ENCODE results near the gene CCM2.
"Not testable (repeated sequence)": the region's sequence is repeated elsewhere in the genome, so short reads cannot be mapped to it uniquely, and the experiment has no call there.

CCM2 gene

DNA sequence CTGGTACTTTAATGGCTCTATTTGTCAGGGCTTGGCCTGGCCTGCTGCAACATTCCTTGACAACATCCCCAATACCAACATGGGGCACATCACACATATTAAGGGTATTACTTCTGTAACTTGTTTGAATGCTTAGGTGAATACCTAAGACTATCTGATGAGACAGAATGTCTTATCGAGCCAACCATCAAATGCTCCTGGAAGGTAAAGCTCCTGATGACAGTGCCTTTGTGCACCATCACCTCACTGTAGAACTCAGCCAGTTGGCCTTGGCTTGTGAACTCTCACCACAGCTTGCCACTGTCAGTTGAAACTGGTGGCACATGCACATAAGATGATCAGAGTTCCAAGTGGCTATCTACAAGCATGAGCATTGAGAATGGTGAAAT, 17.5 kb upstream of the CCM2 start:
- DNase-seq (ENCODE audit: low read depth), result no peak

DNA sequence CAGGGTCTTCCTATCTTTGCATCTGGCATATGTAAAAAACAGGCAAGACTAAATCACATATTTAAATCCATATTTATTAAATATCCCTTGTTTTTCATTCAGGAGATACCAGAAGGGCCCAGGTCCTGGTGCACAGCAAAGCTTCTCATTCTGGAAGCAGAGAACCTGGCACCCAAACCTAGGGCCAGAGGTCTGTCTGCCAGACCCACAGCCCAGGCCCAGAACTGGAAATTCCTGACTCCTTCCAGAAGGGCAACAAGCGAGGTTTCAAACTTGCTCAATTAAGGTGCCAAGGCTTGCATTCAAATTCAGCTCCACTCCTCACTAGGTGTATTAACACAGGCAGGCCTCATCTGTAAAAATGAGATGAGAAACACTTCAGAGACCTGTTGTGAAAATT, 17.0 kb upstream of the CCM2 start:
- DNase-seq (ENCODE audit: low read depth), result no peak

GRCh38 chr7:44983742-44984477, 16.1 kb upstream of the CCM2 start:
- DNase-seq (ENCODE audit: low read depth), result no peak

DNA sequence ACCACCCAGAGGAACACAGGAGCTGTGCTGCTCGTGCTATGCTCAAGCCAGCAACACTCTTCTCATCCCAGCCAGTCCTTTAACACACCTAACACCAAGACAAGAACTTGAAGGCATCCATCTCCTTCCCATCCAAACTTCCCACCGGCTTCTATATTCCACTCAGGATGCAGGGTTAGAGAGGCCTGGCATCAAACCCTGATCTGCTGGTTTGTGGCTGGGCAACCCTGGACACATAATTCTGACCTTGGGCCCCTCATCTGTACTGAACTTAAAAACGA, 15.6 kb upstream of the CCM2 start:
- no peak for DNase-seq (ENCODE audit: low read depth)

DNA sequence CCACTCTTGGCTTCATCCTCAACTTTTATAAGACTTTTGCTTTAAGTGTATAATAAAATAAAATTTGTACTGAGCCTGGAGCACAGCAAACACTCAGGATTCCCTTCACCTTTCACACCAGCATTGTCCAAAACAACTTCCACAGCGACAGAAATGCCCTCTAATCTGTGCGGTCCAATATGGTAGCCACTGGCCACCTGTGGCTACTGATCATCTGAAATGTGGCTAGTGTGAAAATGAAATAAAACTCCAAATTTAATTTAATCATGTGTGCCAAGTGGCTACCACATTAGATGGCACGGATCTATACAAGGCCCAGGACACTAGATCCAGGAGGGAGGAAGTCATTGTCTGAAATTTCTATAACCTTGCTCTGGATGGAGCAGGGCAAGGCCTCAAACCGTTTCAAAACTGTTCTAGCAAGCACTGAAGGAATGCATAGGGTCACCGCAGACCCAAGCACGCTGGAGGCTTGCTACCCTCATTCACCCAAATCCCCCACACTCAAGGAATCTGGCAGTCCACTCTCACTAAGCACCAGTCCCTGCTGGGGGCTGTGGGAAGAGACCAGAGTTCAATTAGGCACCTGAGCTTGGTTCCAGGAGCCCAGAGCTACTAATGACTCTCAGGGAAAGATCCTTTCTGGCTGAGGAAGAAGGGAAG, 14.8 kb upstream of the CCM2 start:
- no peak for DNase-seq (ENCODE audit: low read depth)

DNA sequence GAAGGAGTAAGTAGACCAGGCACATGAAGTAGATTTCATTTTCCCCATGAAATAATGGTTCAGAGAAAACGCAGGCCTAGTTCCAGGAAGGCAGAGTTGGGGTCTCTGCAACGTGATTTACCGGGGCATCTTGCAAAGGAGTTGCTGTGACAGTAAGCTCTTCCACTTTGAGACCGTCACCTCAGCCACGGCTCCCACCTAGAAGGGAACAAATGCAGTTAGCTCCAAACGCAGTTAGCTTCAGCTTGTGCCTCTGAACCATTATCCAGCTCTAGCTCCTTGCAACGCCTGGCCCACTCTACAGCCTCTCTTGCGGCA, 14.1 kb upstream of the CCM2 start:
- no peak for DNase-seq (ENCODE audit: low read depth)

- DNase-seq (ENCODE audit: low read depth), result peak; percentile 95
Measured at GRCh38 chr7:44986218-44987053, 13.6 kb upstream of the CCM2 start.

GRCh38 chr7:44987457-44987856, 12.5 kb upstream of the CCM2 start:
- DNase-seq (ENCODE audit: low read depth), result no peak

- DNase-seq (ENCODE audit: low read depth), result no peak
Measured at GRCh38 chr7:44987996-44988395, 12.0 kb upstream of the CCM2 start.

GRCh38 chr7:44988701-44989100, 11.3 kb upstream of the CCM2 start:
- DNase-seq (ENCODE audit: low read depth), result no peak

DNA sequence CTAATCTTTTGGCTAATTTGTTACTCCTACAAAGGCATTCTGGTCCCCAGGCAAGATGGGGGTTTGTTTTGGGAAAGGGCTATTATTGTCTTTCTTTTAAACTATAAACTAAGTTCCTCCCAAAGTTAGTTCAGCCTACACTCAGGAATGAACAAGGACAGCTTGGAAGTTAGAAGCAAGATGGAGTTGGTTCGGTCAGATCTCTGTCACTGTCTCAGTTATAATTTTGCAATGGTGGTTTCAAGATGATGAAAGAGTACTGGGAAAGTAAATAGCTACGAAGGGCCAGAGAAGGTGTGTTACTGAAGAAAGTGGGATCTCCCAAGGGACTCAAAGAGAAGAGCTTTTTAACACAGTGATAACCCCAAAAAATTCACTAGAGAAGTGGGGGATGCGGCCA, 10.9 kb upstream of the CCM2 start:
- DNase-seq (ENCODE audit: low read depth), result no peak

- peak; percentile 41 for DNase-seq (ENCODE audit: low read depth)
Measured at GRCh38 chr7:44990109-44991023, 9.6 kb upstream of the CCM2 start.

- not testable (repeated sequence) for DNase-seq (ENCODE audit: low read depth)
Measured at GRCh38 chr7:44992004-44992795, 7.8 kb upstream of the CCM2 start.

DNA sequence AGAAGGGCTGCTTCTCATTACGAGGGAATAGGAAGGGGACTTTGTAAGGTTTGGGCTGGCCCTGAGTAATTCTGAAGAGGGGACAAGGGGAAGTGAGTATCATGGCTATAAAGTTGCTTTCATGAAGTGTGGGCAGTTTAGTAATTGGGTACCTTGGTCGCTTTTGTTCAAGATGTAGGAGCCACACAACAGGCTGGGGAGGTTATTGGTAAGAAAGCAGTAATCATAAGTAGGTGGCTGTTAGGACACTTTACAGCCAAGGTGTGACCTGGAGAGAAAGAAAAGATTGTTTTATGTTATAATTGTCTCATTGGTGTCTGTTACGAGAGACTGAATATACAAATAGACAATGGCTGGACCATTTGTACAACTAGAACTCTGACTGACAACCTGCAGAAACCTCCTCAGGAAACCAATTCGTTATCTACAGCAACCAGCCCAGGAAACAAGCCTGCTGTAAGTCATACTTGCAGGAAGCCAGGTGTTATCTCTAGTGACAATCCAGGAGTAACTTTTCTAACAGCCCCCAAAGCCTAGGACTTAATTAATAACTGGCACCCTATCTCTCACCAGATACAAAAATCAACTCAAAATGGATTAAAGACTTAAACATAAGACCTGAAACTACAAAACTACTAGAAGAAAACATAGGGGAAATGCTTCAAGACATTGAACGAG, 5.0 kb upstream of the CCM2 start:
- DNase-seq (ENCODE audit: low read depth), result no peak

- no peak for DNase-seq (ENCODE audit: low read depth)
Measured at GRCh38 chr7:44995555-44996493, 4.2 kb upstream of the CCM2 start.

GRCh38 chr7:44998153-44998871, 1.7 kb upstream of the CCM2 start:
- no peak for DNase-seq (ENCODE audit: low read depth)

DNA sequence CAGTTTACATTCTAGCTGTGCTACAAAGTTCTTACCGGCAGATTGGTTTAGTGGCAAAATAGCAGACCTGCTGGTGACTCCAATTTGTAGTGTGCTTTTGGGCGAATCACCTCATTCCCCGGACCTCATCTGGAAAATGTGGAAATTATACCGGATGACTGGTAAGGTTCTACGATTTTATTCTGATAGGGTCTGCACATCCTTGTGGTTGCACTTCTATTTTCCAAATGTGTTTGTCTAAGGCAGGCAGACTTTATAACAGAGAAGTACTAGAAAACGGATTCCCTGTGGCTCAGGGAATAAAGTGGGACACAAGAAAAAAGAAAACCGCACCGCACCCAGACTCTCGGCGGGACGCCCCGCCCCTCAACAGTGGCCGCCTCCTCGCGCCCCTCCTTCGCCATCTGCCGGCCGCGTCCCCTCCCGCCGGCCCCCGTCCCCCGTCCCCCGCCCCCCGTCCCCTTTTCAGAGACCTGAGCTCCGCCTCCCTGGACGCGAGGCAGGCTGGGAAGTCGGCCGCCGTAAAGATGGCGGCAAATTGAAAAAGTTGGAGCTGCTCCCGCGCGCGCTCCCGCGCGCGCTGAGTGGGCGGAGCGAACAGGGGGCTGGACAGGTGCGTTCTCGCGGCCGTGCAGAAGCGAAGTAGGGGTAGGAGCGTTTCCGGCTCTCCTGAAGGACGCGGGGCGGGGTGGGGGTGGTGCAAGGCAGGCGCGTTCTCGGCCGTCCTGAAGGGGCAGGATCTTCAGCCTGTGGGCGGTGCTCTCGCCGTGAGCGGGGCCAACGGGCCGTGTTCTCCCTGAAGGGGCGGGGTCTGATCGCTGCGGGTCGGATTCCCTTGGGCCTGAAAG, 532 bp upstream of the CCM2 start:
- peak; percentile 99 for DNase-seq (ENCODE audit: low read depth)

DNA sequence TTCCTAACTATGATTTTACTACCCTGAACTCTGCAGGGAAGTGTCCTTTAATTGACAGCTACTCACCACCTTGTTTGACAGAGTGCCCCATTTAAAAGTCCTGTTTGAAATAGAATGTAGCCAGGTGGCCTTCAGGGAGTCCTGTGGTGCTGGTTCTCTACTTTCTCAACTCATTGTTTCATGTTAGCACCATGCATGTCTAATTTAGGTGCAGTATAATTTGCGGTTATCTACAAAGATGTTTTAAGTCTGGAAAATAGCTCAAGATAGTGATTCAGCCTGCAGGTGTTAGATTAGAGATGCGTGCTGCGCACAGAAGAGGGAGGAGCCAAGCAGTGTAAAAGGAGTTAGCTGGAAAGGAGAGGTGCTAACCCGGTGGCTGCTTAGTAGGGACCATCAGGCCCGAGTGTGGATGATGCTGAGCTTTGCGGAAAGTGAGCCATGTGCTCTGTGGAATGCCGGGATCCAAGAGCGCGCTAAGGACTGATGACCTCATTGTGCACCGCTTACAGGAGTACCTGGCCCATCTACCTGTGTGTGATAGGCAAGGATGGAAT, 1.2 kb downstream of the CCM2 start:
- DNase-seq (ENCODE audit: low read depth), result no peak

Data from iris pigment epithelial cell (primary cell).